ENCODE measurements around the gene ADGRL1.
"Not testable (repeated sequence)": the region's sequence is repeated elsewhere in the genome, so short reads cannot be mapped to it uniquely, and the experiment has no call there.

GRCh38 chr19:14207796-14208195, 1.8 kb upstream of the ADGRL1 start:
- not testable (repeated sequence) for TF ChIP-seq CTBP1 (IDR thresholded peaks at IDR 0.05; ENCODE audit: borderline replicate concordance); TARDBP (IDR thresholded peaks at IDR 0.05); FOXA1 (IDR thresholded peaks at IDR 0.05)

Measured in HEK293T (cell line).